ENCODE data around the gene ZNF488. TPM values are rescaled to one million over a fixed set of nuclear protein-coding genes. Genes with fewer than 3 reads are reported as not detected.

The ZNF488 gene
- total RNA-seq, 2 donors from 2014 or later: 0.23 to 0.55 TPM

GRCh38 chr10:47351899-47352815 is 31.9 kb downstream of the ZNF488 start:
- Mint-ChIP-seq H3K27ac (no peak overlapping the region), H3K9me3 (no peaks in the 10 kb centered on the region), H3K36me3 (no peaks in the 10 kb centered on the region)
- ATAC-seq (no peak), DNase-seq (ENCODE audit: low spot score in 2 of 2) (peak in 1 of 2 donors; percentile 41)

GRCh38 chr10:47350671-47351640 is 33.1 kb downstream of the ZNF488 start:
- no peaks in the 10 kb centered on the region for H3K9me3 Mint-ChIP-seq
- DNase-seq (ENCODE audit: low spot score in 2 of 2): peak in 1 of 2 donors; percentile 40
- H3K27ac Mint-ChIP-seq: no peak overlapping the region
- H3K36me3 Mint-ChIP-seq: no peaks in the 10 kb centered on the region
- no peak for ATAC-seq

GRCh38 chr10:47349941-47350371 is 34.1 kb downstream of the ZNF488 start:
- Mint-ChIP-seq H3K9me3 (no peaks in the 10 kb centered on the region), H3K36me3 (no peaks in the 10 kb centered on the region), H3K27ac (no peak overlapping the region)
- no peak for ATAC-seq
- DNase-seq (ENCODE audit: low spot score in 2 of 2): peak in 1 of 2 donors; percentile 54

GRCh38 chr10:47349516-47349915 is 34.6 kb downstream of the ZNF488 start:
- no peaks in the 10 kb centered on the region for H3K9me3 Mint-ChIP-seq
- no peaks in the 10 kb centered on the region for H3K36me3 Mint-ChIP-seq
- ATAC-seq: no peak

GRCh38 chr10:47348661-47349470 is 35.2 kb downstream of the ZNF488 start:
- Mint-ChIP-seq H3K9me3 (no peaks in the 10 kb centered on the region), H3K36me3 (no peaks in the 10 kb centered on the region), H3K27ac (no peak overlapping the region)
- DNase-seq (ENCODE audit: low spot score in 2 of 2): no peak
- ATAC-seq: no peak

More at GRCh38 chr10:47349516-47349915, 34.6 kb downstream of the ZNF488 start:
- DNase-seq (ENCODE audit: low spot score in 2 of 2): no peak
- H3K27ac Mint-ChIP-seq: no peak overlapping the region

- DNase-seq (ENCODE audit: low spot score in 2 of 2) (no peak), ATAC-seq (no peak)
- Mint-ChIP-seq H3K27ac (no peak within 1 kb of the TSS), H3K9me3 (no peaks in the 10 kb centered on the region), H3K36me3 (no peaks in the 10 kb centered on the region)
Observed at GRCh38 chr10:47348138-47348651, 35.9 kb downstream of the ZNF488 start, which contains the start of gene RBP3. Gene RBP3, plus strand, starts transcription at chr10:47348363. Its CDS starts 122 bp downstream, at chr10:47348485.

- Mint-ChIP-seq H3K27ac (no peak overlapping the region), H3K9me3 (no peaks in the 10 kb centered on the region), H3K36me3 (no peaks in the 10 kb centered on the region)
- no peak for ATAC-seq
- no peak for DNase-seq (ENCODE audit: low spot score in 2 of 2)
Observed at GRCh38 chr10:47347303-47347675, 36.8 kb downstream of the ZNF488 start.

GRCh38 chr10:47346581-47347302 is 37.4 kb downstream of the ZNF488 start:
- H3K36me3 Mint-ChIP-seq: no peaks in the 10 kb centered on the region
- H3K27ac Mint-ChIP-seq: no peak overlapping the region
- no peak for ATAC-seq
- no peaks in the 10 kb centered on the region for H3K9me3 Mint-ChIP-seq
- DNase-seq (ENCODE audit: low spot score in 2 of 2): no peak

- no peak for ATAC-seq
- Mint-ChIP-seq H3K36me3 (no peaks in the 10 kb centered on the region), H3K27ac (no peak overlapping the region), H3K9me3 (no peaks in the 10 kb centered on the region)
- DNase-seq (ENCODE audit: low spot score in 2 of 2): no peak
Observed at GRCh38 chr10:47344996-47345870, 38.9 kb downstream of the ZNF488 start.

GRCh38 chr10:47340608-47341170 is 43.4 kb downstream of the ZNF488 start:
- DNase-seq (ENCODE audit: low spot score in 2 of 2): peak in 1 of 2 donors; percentile 80
- no peaks in the 10 kb centered on the region for H3K9me3 Mint-ChIP-seq
- peak; percentile 59 to 63 for ATAC-seq
- H3K27ac Mint-ChIP-seq: no peak overlapping the region
- no peaks in the 10 kb centered on the region for H3K36me3 Mint-ChIP-seq

GRCh38 chr10:47339759-47340607 is 44.1 kb downstream of the ZNF488 start:
- H3K36me3 Mint-ChIP-seq: no peaks in the 10 kb centered on the region

GRCh38 chr10:47339186-47339735 is 44.8 kb downstream of the ZNF488 start:
- H3K9me3 Mint-ChIP-seq: no peaks in the 10 kb centered on the region
- no peak for ATAC-seq
- no peak overlapping the region for H3K27ac Mint-ChIP-seq
- no peak for DNase-seq (ENCODE audit: low spot score in 2 of 2)
- H3K36me3 Mint-ChIP-seq: no peaks in the 10 kb centered on the region

More at GRCh38 chr10:47339759-47340607, 44.1 kb downstream of the ZNF488 start:
- Mint-ChIP-seq H3K9me3 (no peaks in the 10 kb centered on the region), H3K27ac (no peak overlapping the region)
- peak in 1 of 2 donors; percentile 18 for ATAC-seq
- DNase-seq (ENCODE audit: low spot score in 2 of 2): no peak

GRCh38 chr10:47337310-47337709 is 46.8 kb downstream of the ZNF488 start:
- ATAC-seq (no peak), DNase-seq (ENCODE audit: low spot score in 2 of 2) (no peak)
- Mint-ChIP-seq H3K9me3 (no peaks in the 10 kb centered on the region), H3K36me3 (no peaks in the 10 kb centered on the region), H3K27ac (no peak overlapping the region)

Data from activated naive CD4-positive, alpha-beta T cell treated with anti-CD3 and anti-CD28 coated beads, Interleukin-2, amount 50 U/mL, for 72 hours (primary cell).